NCI-H2196 treated with DMSO at 0.1 percent for 48 hours (cell line): ENCODE results near the gene NIM1K.
A peak's percentile ranks its signal among the peaks of the same experiment; 100 is the strongest.
"Not testable (repeated sequence)": the region's sequence is repeated elsewhere in the genome, so short reads cannot be mapped to it uniquely, and the experiment has no call there.

Experiments used
- DNase-seq: peaks from one replicate; lab custom pipeline; 2025; ENCODE audit not compliant: unreplicated experiment; lab: John Stamatoyannopoulos, UW

The NIM1K gene

DNA sequence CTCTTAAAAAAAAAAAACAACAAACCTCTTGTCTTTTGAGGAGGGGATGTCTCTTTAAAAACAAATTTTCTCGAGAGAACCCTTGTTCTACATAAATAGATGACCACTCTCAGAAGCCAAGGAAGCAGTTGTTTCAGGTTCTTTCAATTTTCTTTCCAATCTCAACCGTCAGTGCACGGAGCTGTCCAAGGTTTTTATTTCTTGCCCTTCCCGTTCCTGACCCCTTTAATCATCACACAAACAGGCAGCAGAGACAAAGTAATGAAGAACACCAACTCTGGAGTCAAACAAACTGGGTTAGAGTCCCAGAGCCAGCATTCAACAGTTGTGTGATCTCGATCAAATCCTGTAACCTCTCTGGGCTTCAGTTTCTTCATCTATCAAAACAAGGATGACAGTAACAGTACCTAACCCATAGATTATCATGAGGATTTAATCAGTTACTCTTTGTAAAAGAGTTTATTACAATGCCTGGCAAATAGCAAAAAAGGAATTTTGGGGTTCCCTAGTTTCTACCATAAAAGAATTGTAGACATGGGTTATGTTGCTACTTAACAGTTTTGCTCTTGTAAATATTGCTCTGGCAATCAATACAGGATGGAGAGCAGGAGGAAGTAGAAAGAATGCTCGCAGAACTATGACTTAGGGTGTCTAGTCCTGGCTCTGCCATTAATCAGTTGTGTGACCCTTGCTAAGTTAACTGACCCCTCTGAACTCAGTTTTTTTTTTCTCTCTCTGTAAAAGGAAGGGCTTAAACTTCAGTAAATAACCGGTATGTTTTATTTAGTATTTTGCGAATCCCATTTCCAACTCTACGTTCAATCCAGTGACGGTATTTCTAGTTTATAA lies 1.0 kb upstream of the NIM1K start:
- no peak for DNase-seq

DNA sequence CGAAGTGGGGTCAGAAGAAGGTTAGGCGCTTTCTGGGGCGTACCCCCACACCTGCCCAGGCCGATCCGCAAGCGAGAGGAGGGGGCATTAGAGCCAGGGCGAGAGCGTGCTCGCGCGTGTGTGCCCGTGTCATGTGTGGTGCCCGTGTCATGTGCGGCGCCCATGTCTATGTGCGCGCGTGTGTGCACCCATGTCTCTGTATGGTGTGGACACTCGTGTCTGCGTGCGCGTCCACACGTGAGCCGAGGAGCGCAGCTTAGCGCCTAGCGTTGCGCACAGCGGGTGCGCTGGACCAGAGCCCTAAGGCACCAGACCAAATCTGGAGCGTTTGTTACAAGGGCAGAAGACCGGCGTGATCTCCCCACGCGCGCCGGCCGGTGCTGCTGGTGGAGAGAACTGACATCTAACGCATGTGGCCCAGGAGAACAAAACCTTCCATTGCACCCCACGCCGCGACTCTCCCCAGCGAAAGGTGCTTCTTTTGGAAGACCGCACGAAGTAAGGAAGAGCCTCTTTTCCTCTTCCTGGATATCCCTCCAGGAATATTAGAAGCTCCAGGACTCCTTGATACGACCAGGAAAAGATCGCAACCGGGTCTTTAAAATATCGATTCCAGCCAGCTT lies 644 bp downstream of the NIM1K start:
- DNase-seq: no peak

DNA sequence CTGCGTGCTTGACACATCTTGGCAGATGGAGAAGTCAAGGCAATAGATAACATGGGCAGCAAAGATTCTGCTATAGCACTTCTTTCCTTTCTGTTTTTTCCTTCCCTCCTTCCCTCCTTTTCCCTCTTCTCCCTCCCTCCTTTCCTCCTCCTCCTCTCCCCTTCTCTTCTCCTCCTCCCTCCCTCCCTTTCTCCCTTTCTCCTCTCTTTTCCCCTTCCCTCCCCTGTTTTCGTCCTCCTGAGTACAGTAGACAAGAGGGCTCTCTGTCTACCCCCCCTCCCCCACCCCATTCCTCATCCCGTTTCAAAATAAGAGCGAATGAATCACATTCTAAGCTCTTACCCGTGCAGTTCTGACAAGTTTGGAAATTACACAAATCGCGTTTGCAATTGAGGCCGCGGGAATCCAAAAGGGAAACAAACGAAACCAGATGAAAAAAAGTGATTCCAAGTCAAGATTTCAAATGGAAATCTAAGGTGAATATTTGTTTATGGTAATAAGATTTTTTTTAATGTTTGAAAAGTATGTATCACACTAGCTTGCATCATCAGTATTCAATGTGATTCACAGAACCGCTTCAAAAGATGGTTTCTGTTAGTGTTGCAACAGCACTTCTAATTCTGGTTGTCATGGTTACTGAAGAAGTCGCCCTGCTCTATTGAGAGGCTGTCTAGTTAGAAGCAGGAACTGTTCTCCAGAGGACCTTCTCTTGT lies 1.3 kb downstream of the NIM1K start:
- DNase-seq: peak; percentile 37

DNA sequence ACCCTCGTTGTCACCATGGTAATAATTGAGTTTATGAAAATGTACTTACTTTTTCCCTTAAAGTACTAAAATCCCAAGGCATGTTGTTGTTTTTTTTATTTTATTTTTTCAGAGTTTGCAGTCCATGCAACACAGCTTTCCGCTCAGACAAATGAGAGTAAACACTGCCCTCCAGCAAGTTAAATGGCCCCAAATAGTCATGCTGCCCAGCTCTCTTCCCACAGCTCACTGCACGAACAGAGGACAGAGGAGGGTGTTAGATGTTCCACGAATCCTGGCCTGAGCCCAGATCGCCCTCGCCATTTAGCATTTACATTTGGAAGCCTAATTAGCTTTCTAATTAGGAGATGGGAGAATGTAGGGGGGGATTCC lies 1.9 kb downstream of the NIM1K start:
- DNase-seq: no peak

DNA sequence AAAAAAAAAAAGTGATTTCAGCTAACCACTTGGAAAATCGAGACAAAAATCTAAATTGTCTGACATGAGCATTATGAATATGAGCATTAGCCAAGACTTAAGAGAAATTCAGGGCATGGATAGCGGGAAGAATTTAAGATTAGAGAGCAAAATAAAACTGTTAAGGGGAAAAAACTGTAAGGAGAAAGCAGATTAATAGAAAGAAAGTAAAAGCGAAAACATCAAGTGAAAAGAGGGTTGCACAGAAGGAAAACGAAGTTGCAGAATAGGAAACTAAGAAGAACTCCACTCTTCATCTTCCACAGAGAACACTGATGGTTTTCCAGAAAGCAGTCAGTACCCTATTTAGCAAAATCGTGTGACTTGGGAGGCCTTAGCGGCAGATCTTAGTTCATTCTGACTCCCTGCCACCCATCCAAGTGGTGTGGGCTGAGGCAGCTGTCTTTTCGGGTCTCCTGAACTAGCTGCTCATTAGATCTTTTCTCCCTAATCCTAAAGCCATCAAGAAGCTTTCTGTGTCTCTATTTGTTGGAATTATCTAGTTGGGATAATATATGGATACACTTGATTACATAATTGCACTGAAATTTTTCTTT lies 3.7 kb downstream of the NIM1K start:
- DNase-seq: no peak

DNA sequence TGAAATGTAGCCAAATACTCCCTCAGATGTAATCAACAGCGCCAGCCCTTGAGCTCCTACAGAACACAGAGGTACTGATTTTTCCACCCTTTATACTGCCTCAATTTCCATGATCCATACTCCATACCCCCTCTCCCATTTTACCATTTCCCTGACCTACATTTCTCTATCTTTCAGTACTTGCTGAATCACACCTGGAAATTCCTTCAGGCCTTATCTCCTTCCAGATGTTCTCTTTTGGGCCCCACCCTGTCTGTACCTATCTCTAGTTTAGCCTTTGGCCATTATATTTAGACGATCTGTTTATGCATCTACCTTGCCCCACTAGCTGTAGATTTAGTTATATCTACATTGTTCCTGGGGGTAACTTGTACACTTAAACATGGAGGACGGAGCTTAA lies 5.5 kb downstream of the NIM1K start:
- DNase-seq: no peak

DNA sequence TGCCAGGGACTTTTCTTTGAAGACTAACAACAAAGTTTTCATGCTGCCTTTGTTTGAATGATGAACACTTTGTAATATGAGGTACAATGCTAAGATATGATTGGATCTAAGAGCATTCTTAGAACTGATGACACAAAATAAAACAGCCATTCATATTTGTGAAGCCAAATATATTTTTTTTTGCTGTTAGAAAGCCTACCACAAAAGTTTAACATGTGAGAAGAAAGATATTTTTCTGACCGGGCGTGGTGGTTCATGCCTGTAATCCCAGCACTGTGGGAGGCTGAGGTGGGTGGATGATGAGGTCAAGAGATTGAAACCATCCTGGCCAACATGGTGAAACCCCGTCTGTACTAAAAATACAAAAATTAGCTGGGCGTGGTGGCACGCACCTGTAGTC lies 9.4 kb downstream of the NIM1K start:
- DNase-seq: not testable (repeated sequence)

DNA sequence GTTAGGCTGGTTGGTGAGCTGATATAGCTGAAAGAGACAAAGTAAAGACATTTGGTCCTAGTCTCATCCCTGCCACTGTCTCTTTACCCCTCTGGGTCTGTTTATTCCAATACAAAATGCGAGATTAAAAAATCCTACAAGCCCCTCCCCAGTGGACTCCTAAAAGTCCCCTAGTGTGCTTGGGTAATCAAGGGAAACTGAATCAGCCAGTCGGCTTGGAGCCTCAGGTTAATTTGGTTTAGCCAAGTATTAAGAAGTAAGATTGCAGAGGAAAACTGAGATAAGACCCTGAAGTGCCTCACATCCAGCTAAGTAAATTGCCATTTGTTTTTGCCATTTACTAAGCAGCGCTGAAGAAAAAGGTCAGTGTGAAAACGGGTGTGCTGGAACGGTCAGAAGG lies 10.4 kb downstream of the NIM1K start:
- no peak for DNase-seq

DNA sequence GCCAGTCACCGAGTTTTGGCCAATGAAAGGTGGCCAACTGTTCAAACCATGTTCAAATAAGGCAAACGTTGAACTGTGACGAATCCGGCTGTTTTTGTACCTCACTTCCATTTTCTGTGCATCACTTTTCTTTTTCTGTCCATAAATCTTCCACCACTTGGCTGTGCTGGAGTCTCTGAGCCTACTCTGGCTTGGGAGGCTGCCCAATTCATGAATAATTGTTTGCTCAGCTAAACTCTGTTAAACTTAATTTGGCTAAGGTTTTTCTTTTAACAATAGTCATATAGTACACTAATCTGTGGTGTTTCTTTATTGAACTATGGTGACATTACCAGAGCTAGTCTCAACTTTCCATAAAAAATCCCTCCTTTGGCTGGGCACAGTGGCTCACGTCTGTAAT lies 11.3 kb downstream of the NIM1K start:
- DNase-seq: no peak

DNA sequence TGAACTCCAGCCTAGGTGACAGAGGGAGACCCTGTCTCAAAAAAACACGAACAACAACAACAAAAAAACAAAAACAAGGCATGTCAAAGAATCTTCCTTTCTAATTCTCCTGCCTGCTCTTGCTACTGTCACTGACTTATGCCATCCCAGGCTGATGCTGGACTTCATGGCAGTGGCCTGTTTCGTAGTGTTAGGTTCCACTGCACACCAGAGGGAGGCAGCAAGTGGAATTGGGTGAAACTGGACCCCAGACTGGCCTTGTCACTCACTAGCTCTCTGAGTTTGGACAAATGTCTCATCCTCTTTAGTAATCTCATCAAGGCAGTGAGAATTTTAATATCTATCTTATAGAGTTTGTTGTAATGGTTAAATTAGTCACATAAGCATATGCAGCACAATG lies 12.9 kb downstream of the NIM1K start:
- no peak for DNase-seq

DNA sequence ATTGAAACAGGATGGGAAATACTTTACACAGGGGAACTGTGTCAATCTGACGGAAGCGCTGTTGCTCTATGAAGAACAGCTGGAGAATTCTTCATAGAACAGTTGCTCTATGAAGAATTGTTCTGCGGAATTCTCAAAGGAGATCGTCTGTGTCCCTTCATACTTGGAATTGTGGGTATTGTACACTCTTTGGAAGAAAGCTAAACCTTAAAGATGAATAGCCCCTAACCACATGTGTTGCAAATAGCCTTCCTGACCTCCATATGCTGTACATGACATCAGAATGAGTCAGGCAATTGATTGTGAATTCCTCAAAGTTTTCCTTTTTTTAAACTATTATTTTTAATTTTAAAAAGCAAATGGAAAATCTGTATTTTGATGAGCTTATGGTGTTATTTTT lies 15.6 kb downstream of the NIM1K start:
- DNase-seq: no peak

DNA sequence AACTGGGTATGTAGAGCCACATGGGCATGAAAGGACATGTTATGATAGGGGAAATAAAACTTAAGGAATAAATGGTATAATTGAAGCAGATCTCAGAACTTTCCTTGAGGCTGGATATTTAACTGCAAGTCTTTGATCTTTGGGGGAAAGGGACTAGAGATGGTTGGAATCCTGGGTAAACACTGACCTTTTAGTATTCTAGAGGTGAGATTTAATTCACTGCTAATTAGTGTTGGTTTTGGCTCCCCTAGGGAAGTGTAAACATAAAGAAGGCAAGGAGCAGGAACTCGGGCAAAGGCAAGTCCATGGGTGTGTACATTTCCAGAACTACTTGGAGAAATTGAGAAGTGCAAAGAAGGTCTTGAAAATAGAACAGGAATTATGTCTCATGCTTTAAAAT lies 16.6 kb downstream of the NIM1K start:
- no peak for DNase-seq

DNA sequence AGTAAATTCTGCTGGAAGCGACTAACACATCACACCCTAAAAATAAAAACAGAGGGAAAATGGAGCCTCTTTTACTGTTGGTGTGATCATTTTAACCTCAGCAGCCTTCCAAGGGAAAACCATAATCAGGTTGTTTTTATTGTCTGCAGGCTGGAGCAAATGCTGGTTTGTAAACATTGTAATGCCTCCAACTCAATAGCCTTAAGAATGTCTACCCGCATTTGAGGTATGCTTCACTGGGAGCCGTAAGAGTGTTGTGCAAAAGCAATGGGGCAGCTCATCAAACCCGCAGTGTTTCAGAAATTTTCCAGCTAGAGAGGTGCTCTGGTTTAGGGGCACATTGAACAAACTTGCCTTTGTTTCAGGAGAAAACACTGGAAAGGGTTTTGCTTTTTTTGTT lies 17.0 kb downstream of the NIM1K start:
- no peak for DNase-seq

DNA sequence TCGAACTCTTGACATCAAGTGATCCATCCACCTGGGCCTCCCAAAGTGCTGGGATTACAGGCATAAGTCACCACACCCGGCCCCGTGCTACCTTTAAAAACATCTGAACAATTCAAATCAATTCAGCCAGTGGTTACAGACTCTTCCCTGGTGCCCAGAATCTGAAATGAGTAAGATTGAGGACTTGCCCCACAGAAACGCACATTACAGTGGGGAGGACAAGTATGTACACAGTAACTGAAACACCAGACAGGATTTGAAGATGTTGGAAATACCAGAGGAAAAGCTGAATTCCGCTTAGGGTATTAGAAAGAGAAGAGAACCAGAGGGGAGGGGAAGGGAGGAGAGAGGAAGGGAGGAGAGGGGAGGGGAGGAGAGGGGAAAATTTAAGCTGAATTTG lies 17.8 kb downstream of the NIM1K start:
- DNase-seq: no peak

DNA sequence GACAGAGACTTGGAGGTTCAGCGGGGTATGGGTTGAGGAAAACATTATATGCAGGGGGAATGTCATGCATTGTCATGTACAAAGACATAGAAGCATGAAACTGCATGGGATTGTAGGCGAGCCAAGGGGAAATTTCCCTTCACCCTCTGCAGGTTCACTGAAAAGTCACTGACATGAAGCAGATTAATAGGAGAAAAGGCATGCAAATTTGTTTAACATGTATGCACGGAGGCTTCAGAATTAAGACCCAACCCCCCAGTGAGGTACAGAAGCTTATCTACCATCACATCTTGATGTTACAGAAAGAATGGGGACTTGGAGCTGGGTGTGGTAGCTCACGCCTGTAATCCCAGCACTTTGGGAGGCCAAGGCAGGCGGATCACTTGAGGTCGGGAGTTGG lies 18.5 kb downstream of the NIM1K start:
- no peak for DNase-seq

DNA sequence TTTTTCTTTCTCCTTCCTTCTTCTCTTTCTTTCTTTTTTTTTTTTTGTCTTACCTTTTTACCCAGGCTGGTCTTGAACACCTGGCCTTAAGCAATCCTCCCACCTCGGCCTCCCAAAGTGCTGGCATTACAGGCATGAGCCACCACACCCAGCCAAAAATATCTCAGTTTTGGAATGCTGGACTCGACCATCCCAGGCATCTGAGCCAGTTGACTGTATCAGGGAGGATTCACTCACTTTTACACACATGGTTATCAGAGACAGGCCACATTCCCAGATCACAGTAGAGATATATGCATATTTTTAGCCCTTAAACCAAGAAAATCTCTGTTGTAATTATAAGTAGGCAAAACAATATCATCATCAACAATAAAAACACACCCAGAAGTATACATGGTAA lies 21.9 kb downstream of the NIM1K start:
- no peak for DNase-seq

DNA sequence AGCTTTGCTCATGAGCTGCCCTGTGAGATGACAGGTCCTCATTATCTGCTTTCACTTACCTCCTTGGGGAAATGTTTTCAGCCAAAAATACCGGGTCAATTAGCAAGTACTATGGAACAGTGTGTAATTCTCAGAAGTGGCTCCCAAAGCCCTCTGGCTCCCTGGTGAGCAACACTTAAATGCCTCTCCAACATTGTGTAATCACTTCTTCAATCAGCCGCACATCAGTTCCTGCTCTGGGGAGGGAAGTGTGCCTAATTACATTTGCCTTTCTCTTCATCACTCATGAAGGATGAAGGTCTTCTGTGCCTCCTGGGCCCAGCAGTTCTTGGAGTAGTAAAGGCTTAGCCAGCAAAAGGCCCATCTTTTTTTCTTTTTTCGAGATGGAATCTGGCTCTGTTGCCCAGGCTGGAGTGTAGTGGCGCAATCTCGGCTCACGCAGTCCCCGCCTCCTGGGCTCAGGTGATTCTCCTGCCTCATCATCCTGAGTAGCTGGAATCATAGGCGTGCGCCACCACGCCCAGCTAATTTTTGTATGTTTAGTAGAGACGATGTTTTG lies 23.1 kb downstream of the NIM1K start:
- DNase-seq: no peak

DNA sequence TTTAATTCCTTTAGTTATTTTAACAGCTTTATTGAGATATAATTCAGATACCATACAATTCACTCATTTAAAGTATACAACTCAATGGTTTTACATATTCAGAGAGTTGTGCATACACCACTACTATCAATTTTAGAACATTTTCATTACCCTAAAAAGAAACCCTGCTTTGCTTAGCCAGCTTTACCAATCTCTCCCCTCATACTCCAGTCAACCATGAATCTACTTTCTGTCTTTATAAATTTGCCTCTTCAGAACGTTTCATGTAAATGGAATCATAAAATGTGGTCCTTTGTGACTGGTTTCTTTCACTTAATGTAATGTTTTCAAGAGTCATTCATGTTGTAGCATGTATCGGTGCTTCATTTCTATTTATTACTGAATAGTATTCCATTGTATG lies 24.9 kb downstream of the NIM1K start:
- DNase-seq: no peak

DNA sequence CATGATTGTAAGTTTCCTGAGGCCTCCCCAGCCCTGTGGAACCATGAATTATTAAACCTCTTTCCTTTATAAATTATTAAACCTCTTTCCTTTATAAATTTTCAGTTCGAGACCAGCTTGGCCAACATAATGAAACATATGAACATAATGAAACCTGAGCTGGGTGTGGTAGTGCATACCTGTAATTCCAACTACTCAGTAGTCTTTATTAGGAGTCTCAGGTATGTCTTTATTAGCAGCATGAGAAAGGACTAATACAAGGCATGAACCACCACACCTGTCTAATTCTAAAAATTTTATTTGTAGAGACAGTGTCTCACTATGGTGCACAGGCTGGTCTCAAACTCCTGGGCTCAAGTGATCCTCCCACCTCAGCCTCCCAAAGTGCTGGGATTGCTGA lies 27.1 kb downstream of the NIM1K start:
- no peak for DNase-seq

DNA sequence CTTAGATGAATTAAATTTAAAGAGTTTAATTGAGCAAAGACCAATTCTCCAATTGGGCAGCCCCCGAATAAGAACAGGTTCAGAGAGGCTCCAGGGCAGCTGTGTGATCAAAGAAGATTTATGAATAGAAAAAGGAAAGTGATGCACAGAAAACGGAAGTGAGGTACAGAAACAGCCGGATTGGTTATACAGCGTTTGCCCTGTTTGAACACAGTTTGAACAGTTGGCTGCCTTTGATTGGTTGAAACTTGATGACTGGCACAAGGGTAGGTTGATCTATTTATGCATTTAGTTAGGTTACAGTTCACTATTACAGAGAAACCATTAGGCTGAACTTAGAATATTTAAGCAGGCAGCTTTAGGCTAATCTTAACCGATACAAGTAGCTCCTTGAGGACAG lies 29.5 kb downstream of the NIM1K start:
- DNase-seq: no peak

DNA sequence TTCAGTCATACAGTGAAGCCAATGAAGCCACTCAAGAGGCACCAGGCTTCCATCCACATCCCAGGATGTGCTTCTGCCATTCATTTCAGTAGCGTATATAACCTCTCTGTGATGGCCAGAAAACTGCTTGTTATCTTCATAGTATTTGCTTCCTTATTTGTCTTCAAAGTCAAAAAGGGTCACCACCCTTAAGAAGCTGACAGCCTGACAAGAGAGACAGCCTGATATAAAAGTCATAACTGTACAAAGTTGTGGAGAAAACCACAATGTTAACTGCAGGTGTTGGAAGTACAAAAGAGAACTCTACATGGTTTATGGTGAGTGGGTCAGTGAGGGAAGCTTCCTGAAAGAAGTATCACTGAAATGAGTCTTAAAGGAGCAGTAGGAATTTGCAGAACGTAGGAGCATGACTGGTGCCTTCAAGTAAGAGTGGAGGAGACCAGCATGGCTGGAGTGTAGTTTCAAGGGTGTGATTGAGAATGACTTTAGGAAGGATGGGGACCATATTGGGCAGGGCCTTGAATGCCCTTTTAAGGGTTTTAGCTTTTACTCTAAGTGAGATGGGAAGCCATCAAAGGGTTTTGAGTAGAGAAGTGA lies 33.7 kb downstream of the NIM1K start:
- no peak for DNase-seq
